DND-41 (cell line): Measurements from ENCODE around the gene LPCAT1.

ENCODE experiments used
- ATAC-seq: fragments of 200-7000 bp; cut with Tn5 transposase; 3 replicates; pipeline ENCODE4 v1.9.1; 2021; ENCODE audit warnings: low read depth; ENCODE audit not compliant: insufficient read depth
- DNase-seq: peaks from one replicate; pipeline ENCODE4 v3.0.0-alpha.2; 2020
- H2AFZ ChIP-seq: 2 replicates; pipeline ENCODE4 v1.6.0; 2012; ENCODE audit warnings: low read depth, low read length
- H3K27ac ChIP-seq: 2 replicates; pipeline ENCODE4 v1.5.1; 2012; ENCODE audit warnings: low read length, inconsistent platforms
- H3K27me3 ChIP-seq: fragments of 200-600 bp; sonication (generic); 2 replicates; pipeline ENCODE4 v1.6.0; 2012; ENCODE audit warnings: low read length, mild to moderate bottlenecking, inconsistent platforms; ENCODE audit not compliant: insufficient read depth, poor library complexity
- H3K36me3 ChIP-seq: 2 replicates; pipeline ENCODE4 v1.5.1; 2012; ENCODE audit warnings: low read length, inconsistent platforms; ENCODE audit not compliant: insufficient read depth
- H3K4me1 ChIP-seq: 2 replicates; pipeline ENCODE4 v1.5.1; 2012; ENCODE audit warnings: mild to moderate bottlenecking, low read length; ENCODE audit not compliant: insufficient read depth
- H3K4me2 ChIP-seq: 2 replicates; pipeline ENCODE4 v1.6.0; 2012; ENCODE audit warnings: mild to moderate bottlenecking, moderate library complexity, low read length, inconsistent platforms; ENCODE audit not compliant: insufficient read depth
- H3K4me3 ChIP-seq, 2 experiments: fragments of 200-600 bp in 1 of 2; shearing (Covaris generic) in 1 of 2; 2 replicates each; pipeline ENCODE4 v1.5.1; 2012 to 2016; ENCODE audit warnings: inconsistent platforms in 2 of 2, low read length in 2 of 2, mild to moderate bottlenecking in 2 of 2, low read depth in 1 of 2, moderate library complexity in 1 of 2
- H3K79me2 ChIP-seq: 2 replicates; pipeline ENCODE4 v1.6.0; 2012; ENCODE audit warnings: low read length, inconsistent platforms; ENCODE audit not compliant: insufficient read depth
- H3K9ac ChIP-seq: 2 replicates; pipeline ENCODE4 v1.6.0; 2012; ENCODE audit warnings: low read depth, mild to moderate bottlenecking, inconsistent platforms, low read length, moderate library complexity
- H3K9me3 ChIP-seq: 2 replicates; pipeline ENCODE4 v1.5.1; 2012; ENCODE audit warnings: low read length, moderate library complexity, mild to moderate bottlenecking, inconsistent platforms; ENCODE audit not compliant: insufficient read depth, severe bottlenecking
- H4K20me1 ChIP-seq: 2 replicates; pipeline ENCODE4 v1.6.0; 2012; ENCODE audit warnings: low read length; ENCODE audit not compliant: insufficient read depth
- EZH2 ChIP-seq: IDR thresholded peaks from 3 replicates; pipeline ENCODE4 v1.6.1; 2012; ENCODE audit warnings: borderline replicate concordance, low read depth, mild to moderate bottlenecking, moderate library complexity, low read length, inconsistent platforms; ENCODE audit not compliant: severe bottlenecking
- TF ChIP-seq, protein P1 (sequence below): IDR thresholded peaks from 2 replicates; pipeline ENCODE4 v1.5.1; 2012; ENCODE audit warnings: borderline replicate concordance, low read length, moderate library complexity, mild to moderate bottlenecking; ENCODE audit not compliant: poor library complexity, severe bottlenecking; ENCODE audit errors: extremely low read depth

LPCAT1 gene

GRCh38 chr5:1544294-1544961 lies 20.7 kb upstream of the LPCAT1 start:
- H3K27ac ChIP-seq, result no peak overlapping the region

DNA sequence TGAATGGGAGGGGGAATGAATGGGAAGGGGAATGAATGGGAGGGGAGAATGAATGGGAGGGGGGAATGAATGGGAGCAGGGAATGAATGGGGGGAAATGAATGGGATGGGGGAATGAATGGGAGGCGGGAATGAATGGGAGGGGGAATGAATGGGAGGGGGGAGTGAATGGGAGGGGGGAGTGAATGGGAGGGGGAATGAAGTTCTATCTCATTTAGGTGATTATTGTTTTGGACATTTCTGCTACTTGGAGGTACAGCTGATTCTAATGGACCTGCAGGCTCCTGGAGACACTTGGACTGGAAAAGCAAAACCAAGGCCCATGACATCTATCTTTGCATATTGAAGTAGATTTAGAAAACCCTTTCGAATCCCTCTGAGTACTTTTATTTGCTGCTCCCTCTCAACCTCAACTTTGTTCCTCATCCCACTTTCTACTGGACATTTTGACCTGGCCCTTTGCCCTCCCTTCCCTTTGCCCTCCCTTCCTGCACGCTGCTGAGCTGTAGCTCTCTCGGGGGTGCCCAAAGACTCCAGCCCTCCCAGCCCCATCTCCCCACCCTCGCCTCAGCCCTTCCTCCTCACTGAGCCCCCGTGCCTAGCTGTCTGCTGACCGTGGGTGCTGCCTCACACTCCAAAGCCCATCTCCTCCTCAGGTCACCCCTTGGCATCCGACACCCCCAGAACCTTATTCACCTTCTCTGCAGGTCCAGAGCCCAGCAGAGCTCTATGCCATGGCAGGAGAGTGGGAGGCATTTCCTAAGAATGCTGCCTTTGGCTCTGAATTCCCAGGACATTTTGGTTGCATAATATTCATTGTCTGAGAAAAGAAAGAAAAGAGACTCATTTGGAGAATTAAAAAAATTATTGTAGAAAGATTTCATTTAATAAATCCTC lies 19.9 kb upstream of the LPCAT1 start:
- H3K9ac ChIP-seq, result no peak overlapping the region
- no peak overlapping the region for H3K4me3 ChIP-seq
- no peaks in the 10 kb centered on the region for H3K9me3 ChIP-seq
- H3K27ac ChIP-seq, result no peak overlapping the region
- TF ChIP-seq, protein P1, sequence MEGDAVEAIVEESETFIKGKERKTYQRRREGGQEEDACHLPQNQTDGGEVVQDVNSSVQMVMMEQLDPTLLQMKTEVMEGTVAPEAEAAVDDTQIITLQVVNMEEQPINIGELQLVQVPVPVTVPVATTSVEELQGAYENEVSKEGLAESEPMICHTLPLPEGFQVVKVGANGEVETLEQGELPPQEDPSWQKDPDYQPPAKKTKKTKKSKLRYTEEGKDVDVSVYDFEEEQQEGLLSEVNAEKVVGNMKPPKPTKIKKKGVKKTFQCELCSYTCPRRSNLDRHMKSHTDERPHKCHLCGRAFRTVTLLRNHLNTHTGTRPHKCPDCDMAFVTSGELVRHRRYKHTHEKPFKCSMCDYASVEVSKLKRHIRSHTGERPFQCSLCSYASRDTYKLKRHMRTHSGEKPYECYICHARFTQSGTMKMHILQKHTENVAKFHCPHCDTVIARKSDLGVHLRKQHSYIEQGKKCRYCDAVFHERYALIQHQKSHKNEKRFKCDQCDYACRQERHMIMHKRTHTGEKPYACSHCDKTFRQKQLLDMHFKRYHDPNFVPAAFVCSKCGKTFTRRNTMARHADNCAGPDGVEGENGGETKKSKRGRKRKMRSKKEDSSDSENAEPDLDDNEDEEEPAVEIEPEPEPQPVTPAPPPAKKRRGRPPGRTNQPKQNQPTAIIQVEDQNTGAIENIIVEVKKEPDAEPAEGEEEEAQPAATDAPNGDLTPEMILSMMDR, result no peak
- TF ChIP-seq EZH2, result no peak
- no peaks in the 10 kb centered on the region for H3K36me3 ChIP-seq
- no peaks in the 10 kb centered on the region for H3K4me1 ChIP-seq
- peaks cover 6% of the 10 kb centered on the region; the same call in 1 of the 2 replicates for H4K20me1 ChIP-seq
- H3K4me2 ChIP-seq, result no peak overlapping the region
- DNase-seq (no peak), ATAC-seq (no peak)
- no peak overlapping the region for H2AFZ ChIP-seq
- no peaks in the 10 kb centered on the region for H3K27me3 ChIP-seq
- no peaks in the 10 kb centered on the region for H3K79me2 ChIP-seq

More at GRCh38 chr5:1544294-1544961, 20.7 kb upstream of the LPCAT1 start:
- H3K9me3 ChIP-seq, result no peaks in the 10 kb centered on the region
- no peak for TF ChIP-seq EZH2
- TF ChIP-seq, protein P1, result no peak
- H3K4me3 ChIP-seq, result no peak overlapping the region
- H2AFZ ChIP-seq, result no peak overlapping the region
- H3K79me2 ChIP-seq, result no peaks in the 10 kb centered on the region
- no peaks in the 10 kb centered on the region for H3K4me1 ChIP-seq
- H3K9ac ChIP-seq, result no peak overlapping the region
- no peak for ATAC-seq
- H4K20me1 ChIP-seq, result peaks cover 6% of the 10 kb centered on the region; the same call in 1 of the 2 replicates
- no peaks in the 10 kb centered on the region for H3K27me3 ChIP-seq
- DNase-seq, result no peak
- H3K36me3 ChIP-seq, result no peaks in the 10 kb centered on the region
- no peak overlapping the region for H3K4me2 ChIP-seq

- Histone ChIP-seq H3K27me3 (no peaks in the 10 kb centered on the region), H3K4me3 (no peak overlapping the region), H3K27ac (no peak overlapping the region), H3K79me2 (no peaks in the 10 kb centered on the region), H2AFZ (no peak overlapping the region), H3K9ac (no peak overlapping the region), H3K36me3 (no peaks in the 10 kb centered on the region), H4K20me1 (peaks cover 6% of the 10 kb centered on the region; the same call in 1 of the 2 replicates), H3K9me3 (no peaks in the 10 kb centered on the region), H3K4me2 (no peak overlapping the region), H3K4me1 (no peaks in the 10 kb centered on the region; the same call in 1 of the 2 replicates)
- no peak for TF ChIP-seq EZH2
- TF ChIP-seq, protein P1, result no peak
- no peak for DNase-seq
- ATAC-seq, result no peak; the same call in 2 of the 3 replicates
Observed at GRCh38 chr5:1542781-1543180, 19.0 kb upstream of the LPCAT1 start.
